ENCODE measurements around the gene SH3BP4.

SH3BP4 gene, protein sequence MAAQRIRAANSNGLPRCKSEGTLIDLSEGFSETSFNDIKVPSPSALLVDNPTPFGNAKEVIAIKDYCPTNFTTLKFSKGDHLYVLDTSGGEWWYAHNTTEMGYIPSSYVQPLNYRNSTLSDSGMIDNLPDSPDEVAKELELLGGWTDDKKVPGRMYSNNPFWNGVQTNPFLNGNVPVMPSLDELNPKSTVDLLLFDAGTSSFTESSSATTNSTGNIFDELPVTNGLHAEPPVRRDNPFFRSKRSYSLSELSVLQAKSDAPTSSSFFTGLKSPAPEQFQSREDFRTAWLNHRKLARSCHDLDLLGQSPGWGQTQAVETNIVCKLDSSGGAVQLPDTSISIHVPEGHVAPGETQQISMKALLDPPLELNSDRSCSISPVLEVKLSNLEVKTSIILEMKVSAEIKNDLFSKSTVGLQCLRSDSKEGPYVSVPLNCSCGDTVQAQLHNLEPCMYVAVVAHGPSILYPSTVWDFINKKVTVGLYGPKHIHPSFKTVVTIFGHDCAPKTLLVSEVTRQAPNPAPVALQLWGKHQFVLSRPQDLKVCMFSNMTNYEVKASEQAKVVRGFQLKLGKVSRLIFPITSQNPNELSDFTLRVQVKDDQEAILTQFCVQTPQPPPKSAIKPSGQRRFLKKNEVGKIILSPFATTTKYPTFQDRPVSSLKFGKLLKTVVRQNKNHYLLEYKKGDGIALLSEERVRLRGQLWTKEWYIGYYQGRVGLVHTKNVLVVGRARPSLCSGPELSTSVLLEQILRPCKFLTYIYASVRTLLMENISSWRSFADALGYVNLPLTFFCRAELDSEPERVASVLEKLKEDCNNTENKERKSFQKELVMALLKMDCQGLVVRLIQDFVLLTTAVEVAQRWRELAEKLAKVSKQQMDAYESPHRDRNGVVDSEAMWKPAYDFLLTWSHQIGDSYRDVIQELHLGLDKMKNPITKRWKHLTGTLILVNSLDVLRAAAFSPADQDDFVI

GRCh38 chr2:234951664-234952269 lies at the start of gene SH3BP4:
Gene SH3BP4 (plus strand): TSS chr2:234952017. CDS start chr2:235035003, 82,986 bp downstream.
- TF ChIP-seq, protein P1, sequence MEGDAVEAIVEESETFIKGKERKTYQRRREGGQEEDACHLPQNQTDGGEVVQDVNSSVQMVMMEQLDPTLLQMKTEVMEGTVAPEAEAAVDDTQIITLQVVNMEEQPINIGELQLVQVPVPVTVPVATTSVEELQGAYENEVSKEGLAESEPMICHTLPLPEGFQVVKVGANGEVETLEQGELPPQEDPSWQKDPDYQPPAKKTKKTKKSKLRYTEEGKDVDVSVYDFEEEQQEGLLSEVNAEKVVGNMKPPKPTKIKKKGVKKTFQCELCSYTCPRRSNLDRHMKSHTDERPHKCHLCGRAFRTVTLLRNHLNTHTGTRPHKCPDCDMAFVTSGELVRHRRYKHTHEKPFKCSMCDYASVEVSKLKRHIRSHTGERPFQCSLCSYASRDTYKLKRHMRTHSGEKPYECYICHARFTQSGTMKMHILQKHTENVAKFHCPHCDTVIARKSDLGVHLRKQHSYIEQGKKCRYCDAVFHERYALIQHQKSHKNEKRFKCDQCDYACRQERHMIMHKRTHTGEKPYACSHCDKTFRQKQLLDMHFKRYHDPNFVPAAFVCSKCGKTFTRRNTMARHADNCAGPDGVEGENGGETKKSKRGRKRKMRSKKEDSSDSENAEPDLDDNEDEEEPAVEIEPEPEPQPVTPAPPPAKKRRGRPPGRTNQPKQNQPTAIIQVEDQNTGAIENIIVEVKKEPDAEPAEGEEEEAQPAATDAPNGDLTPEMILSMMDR (conservative IDR thresholded peaks at IDR 0.05; ENCODE audit: low read depth, low read length) = no peak
- H3K4me3 ChIP-seq (ENCODE audit: low read length) = peak within 1 kb of the TSS; percentile 82
- no peak for DNase-seq (ENCODE audit: low read depth)

GRCh38 chr2:234904785-234905184 lies 47.0 kb upstream of the SH3BP4 start:
- H3K4me3 ChIP-seq (ENCODE audit: low read length) = no peak overlapping the region
- TF ChIP-seq, protein P1 (conservative IDR thresholded peaks at IDR 0.05; ENCODE audit: low read depth, low read length) = no peak
- DNase-seq (ENCODE audit: low read depth) = no peak

DNA sequence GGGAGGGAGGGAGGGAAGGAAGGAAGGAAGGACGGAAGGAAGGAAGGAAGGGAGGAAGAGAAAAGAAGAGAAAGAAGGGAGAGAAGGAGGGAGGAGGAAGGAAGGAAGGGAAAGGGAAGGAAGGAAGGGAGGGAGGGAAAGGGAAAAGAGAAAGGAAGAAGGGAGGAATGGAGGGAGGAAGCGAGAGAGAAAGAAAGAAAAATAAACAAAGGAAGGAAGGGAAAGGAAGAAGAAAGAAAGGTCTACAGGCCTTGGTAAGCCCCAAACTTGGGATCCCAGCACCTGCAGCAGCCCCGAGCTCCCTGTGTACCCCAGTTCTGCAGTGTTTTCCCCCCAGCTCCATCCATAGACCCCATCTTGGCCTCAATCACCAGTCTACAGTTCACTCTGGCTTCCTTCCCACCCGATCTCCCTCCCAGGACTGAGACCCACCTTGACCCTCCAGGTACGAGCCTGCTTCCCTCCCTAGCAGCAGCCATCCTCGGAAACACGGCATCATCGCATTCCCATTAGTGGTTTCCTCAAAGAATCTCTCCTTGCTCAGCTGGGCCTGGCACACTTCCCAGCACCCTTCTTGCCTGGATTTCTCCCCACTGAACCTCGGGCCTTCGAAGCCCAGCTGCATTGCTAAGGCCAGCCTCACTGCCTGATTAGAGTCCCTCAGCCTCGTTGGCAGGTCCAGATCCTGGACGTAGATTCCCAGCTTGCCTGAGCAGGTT lies 46.1 kb upstream of the SH3BP4 start:
- DNase-seq (ENCODE audit: low read depth) = no peak
- H3K4me3 ChIP-seq (ENCODE audit: low read length) = no peak overlapping the region
- TF ChIP-seq, protein P1 (conservative IDR thresholded peaks at IDR 0.05; ENCODE audit: low read depth, low read length) = no peak

- no peak for DNase-seq (ENCODE audit: low read depth)
- no peak overlapping the region for H3K4me3 ChIP-seq (ENCODE audit: low read length)
- TF ChIP-seq, protein P1 (conservative IDR thresholded peaks at IDR 0.05; ENCODE audit: low read depth, low read length) = no peak
These were observed 41.6 kb upstream of the SH3BP4 start for GRCh38 chr2:234910186-234910679.

DNA sequence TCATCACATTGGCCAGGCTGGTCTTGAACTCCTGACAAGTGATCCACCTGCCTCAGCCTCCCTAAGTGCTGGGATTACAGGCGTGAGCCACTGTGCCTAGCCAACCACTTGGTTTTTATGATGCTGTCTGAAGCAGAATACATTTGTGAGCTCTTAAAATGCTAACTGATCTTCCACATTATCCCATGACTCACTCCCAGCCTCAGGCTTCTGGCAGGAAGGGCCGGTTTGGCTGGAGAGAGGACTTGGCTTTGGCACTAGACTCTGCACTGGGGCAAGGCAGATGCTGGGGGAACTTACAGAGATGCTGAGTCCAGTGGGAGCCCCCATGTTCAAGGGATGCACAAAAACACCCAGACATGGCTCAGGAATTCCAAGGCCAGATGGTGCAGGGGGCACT lies 40.5 kb upstream of the SH3BP4 start:
- DNase-seq (ENCODE audit: low read depth) = no peak
- H3K4me3 ChIP-seq (ENCODE audit: low read length) = no peak overlapping the region
- TF ChIP-seq, protein P1 (conservative IDR thresholded peaks at IDR 0.05; ENCODE audit: low read depth, low read length) = no peak

DNA sequence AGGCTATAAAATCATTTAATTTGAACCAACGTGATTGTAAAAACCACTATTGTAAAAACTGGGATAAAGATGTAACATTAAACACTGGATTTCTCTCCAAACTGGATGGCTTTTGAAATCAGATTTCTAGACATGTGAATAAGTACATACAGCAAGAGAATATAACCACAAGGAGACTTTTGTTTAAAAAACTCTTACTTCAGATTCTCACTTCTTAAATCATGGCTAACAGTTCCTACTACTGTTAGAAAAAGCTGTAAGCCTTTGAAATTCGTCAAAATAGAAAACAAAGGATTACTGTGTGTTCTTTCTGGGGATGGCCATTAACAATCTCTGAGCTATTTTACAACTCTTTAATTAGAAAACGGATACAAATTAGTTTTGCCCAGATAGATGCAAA lies 39.4 kb upstream of the SH3BP4 start:
- TF ChIP-seq, protein P1 (conservative IDR thresholded peaks at IDR 0.05; ENCODE audit: low read depth, low read length) = no peak
- no peak for DNase-seq (ENCODE audit: low read depth)
- H3K4me3 ChIP-seq (ENCODE audit: low read length) = no peak overlapping the region

All from retinal pigment epithelial cell (primary cell).